Measurements from ENCODE around the gene RNF222.
"Not testable (repeated sequence)": the region's sequence is repeated elsewhere in the genome, so short reads cannot be mapped to it uniquely, and the experiment has no call there.

The RNF222 gene

GRCh38 chr17:8354236-8354635, 43.4 kb downstream of the RNF222 start:
- TF ChIP-seq, protein P1, sequence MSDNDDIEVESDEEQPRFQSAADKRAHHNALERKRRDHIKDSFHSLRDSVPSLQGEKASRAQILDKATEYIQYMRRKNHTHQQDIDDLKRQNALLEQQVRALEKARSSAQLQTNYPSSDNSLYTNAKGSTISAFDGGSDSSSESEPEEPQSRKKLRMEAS (IDR thresholded peaks at IDR 0.05; ENCODE audit: low read depth, low read length), result no peak
- no peak for TF ChIP-seq POLR2A (IDR thresholded peaks at IDR 0.05; ENCODE audit: extremely low read depth, insufficient read length)
- TF ChIP-seq MYC (IDR thresholded peaks at IDR 0.05; ENCODE audit: low read depth, low read length), result no peak
- TF ChIP-seq, protein P2, sequence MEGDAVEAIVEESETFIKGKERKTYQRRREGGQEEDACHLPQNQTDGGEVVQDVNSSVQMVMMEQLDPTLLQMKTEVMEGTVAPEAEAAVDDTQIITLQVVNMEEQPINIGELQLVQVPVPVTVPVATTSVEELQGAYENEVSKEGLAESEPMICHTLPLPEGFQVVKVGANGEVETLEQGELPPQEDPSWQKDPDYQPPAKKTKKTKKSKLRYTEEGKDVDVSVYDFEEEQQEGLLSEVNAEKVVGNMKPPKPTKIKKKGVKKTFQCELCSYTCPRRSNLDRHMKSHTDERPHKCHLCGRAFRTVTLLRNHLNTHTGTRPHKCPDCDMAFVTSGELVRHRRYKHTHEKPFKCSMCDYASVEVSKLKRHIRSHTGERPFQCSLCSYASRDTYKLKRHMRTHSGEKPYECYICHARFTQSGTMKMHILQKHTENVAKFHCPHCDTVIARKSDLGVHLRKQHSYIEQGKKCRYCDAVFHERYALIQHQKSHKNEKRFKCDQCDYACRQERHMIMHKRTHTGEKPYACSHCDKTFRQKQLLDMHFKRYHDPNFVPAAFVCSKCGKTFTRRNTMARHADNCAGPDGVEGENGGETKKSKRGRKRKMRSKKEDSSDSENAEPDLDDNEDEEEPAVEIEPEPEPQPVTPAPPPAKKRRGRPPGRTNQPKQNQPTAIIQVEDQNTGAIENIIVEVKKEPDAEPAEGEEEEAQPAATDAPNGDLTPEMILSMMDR (IDR thresholded peaks at IDR 0.05; ENCODE audit: low read depth, low read length), result no peak
- no peak overlapping the region for H3K4me3 ChIP-seq (ENCODE audit: low read depth, low read length)
- DNase-seq (ENCODE audit: low read depth), result no peak

DNA sequence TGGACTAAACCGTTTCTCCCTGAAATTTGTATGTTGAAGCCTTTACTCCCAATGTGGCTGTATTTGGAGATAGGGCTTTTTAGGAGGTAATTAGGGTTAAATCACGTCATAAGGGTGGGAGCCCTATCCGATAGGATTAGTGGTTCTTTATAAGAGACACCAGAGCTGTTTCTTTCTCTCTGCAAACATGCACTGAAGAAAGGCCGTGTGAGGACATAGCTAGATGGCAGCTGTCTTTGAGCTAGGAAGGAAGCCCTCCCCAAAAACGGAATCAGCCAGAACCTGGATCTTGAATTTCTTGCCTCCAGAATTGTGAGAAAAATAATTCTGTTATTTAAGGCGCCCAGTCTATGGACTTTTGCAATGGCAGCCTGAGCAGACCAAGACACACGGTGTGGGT, 43.9 kb downstream of the RNF222 start:
- TF ChIP-seq, protein P1 (IDR thresholded peaks at IDR 0.05; ENCODE audit: low read depth, low read length), result no peak
- TF ChIP-seq POLR2A (IDR thresholded peaks at IDR 0.05; ENCODE audit: extremely low read depth, insufficient read length) (no peak), MYC (IDR thresholded peaks at IDR 0.05; ENCODE audit: low read depth, low read length) (no peak)
- TF ChIP-seq, protein P2 (IDR thresholded peaks at IDR 0.05; ENCODE audit: low read depth, low read length), result no peak
- no peak overlapping the region for H3K4me3 ChIP-seq (ENCODE audit: low read depth, low read length)
- no peak for DNase-seq (ENCODE audit: low read depth)

DNA sequence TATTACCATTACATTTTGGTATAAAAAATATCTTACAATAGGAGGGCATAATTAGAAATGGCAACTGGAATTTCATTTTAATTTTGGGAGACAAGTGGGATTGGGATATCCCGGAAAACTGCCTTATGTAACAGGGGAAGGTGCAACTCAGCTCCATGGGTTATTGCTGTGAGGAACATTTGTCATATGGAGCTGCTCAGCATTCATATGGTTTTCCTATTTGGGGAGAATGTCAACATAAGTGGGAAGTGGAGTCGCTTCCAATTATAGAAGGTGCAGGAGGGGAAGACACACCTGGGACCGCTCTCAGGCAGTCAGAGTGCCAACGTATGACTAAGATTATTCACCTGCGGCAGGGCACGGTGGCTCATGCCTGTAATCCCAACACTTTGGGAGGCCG, 47.3 kb downstream of the RNF222 start:
- no peak for TF ChIP-seq MYC (IDR thresholded peaks at IDR 0.05; ENCODE audit: low read depth, low read length)
- TF ChIP-seq, protein P1 (IDR thresholded peaks at IDR 0.05; ENCODE audit: low read depth, low read length), result no peak
- TF ChIP-seq, protein P2 (IDR thresholded peaks at IDR 0.05; ENCODE audit: low read depth, low read length), result no peak
- no peak for TF ChIP-seq POLR2A (IDR thresholded peaks at IDR 0.05; ENCODE audit: extremely low read depth, insufficient read length)
- no peak for DNase-seq (ENCODE audit: low read depth)
- no peak overlapping the region for H3K4me3 ChIP-seq (ENCODE audit: low read depth, low read length)

DNA sequence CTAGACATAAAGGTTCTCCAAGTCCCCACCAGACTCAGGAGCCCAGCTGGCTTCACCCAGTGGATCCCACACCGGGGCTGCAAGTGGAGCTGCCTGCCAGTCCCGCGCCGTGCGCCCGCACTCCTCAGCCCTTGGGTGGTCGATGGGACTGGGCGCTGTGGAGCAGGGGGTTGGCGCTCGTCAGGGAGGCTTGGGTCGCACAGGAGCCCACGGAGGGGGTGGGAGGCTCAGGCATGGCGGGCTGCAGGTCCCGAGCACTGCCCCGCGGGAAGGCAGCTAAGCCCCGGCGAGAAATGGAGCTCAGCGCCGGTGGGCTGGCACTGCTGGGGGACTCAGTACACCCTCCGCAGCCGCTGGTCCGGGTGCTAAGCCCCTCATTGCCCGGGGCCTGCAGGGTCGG, 50.6 kb downstream of the RNF222 start:
- H3K4me3 ChIP-seq (ENCODE audit: low read depth, low read length); DNase-seq (ENCODE audit: low read depth): not testable (repeated sequence)

GRCh38 chr17:8345951-8346665, 51.5 kb downstream of the RNF222 start:
- TF ChIP-seq POLR2A (IDR thresholded peaks at IDR 0.05; ENCODE audit: extremely low read depth, insufficient read length) (no peak), MYC (IDR thresholded peaks at IDR 0.05; ENCODE audit: low read depth, low read length) (no peak)
- TF ChIP-seq, protein P1 (IDR thresholded peaks at IDR 0.05; ENCODE audit: low read depth, low read length), result no peak
- TF ChIP-seq, protein P2 (IDR thresholded peaks at IDR 0.05; ENCODE audit: low read depth, low read length), result no peak
- no peak overlapping the region for H3K4me3 ChIP-seq (ENCODE audit: low read depth, low read length)
- DNase-seq (ENCODE audit: low read depth), result no peak

GRCh38 chr17:8345052-8345690, 52.5 kb downstream of the RNF222 start:
- DNase-seq (ENCODE audit: low read depth), result peak; percentile 74
- no peak overlapping the region for H3K4me3 ChIP-seq (ENCODE audit: low read depth, low read length)
- TF ChIP-seq POLR2A (IDR thresholded peaks at IDR 0.05; ENCODE audit: extremely low read depth, insufficient read length), result no peak
- no peak for TF ChIP-seq MYC (IDR thresholded peaks at IDR 0.05; ENCODE audit: low read depth, low read length)
- TF ChIP-seq, protein P1 (IDR thresholded peaks at IDR 0.05; ENCODE audit: low read depth, low read length), result no peak
- TF ChIP-seq, protein P2 (IDR thresholded peaks at IDR 0.05; ENCODE audit: low read depth, low read length), result no peak

Data from NB4 (cell line).